ENCODE results near the gene TMEM175.

- no peak for TF ChIP-seq CBFB (CRISPR knock-in tag; IDR thresholded peaks at IDR 0.05)
- TF ChIP-seq SETDB1 (IDR thresholded peaks at IDR 0.05; ENCODE audit: low read length) = no peak
These were observed 25.5 kb downstream of the TMEM175 start for GRCh38 chr4:957581-958313.

Measured in K562 (cell line).